KG1 (cell line): ENCODE data around the gene TMOD2.
"Not testable (repeated sequence)": the region's sequence is repeated elsewhere in the genome, so short reads cannot be mapped to it uniquely, and the experiment has no call there.

ENCODE experiments used
- DNase-seq: peaks from one replicate; lab custom pipeline; 2025; lab: John Stamatoyannopoulos, UW

TMOD2 gene

DNA sequence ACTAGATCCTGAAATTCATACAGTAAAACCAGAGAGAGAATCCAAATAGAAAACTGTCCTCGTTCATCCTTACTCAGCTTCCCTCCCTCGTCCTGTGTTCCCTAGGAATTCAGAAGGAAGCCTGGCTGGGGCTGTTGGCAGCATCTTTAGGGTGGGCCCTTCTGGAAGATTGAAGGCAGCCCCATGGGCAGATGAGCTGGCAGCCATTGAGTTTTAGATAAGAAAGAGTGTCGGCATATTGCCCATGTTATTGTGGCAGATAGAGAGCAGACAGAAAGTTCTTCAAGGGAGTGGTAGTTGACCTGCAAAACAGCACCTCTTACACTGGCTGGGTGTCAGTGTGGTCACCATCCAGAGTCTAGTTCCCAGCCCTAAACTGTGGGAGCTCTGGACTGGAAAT is 23.5 kb downstream of the TMOD2 start:
- no peak for DNase-seq

DNA sequence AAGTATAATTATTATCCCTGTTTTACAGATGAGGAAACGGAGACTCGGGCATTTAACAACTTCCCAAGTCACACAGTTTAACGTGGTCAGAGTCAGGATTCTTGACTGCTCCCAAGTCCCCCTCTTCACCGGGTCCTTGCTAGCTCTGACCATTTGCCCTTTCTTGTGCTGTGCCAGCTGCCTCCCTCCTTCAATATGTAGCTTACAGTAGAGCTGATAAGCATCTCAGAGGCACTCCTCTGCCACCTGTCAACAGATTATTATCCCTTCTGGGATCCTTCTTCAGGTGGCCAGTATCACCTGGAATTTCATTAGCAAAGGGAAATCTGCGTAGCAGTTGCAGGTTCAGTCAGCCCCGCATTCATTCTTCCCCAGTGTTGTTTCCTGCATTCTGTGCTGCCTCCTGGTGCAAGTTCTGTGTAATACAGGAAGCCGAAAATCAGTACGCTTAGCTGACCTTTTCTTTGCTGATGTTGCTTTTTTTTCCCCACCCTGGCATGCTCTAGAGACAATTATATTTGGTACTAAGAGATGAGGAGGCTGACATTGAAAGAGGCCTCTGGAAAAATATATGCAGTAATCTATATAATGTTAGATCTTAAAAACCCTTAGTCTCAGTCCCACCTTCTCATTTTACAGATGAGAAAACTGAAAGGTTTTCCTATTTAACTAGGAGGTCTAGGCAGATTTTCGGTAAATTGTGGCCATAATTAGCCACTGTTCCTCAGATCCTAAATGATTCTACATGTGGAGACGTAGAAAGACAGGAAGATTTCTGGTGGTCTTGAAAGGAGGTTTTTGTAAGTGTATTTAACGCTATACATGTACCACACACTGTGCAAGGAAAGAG is 24.8 kb downstream of the TMOD2 start:
- DNase-seq: no peak

DNA sequence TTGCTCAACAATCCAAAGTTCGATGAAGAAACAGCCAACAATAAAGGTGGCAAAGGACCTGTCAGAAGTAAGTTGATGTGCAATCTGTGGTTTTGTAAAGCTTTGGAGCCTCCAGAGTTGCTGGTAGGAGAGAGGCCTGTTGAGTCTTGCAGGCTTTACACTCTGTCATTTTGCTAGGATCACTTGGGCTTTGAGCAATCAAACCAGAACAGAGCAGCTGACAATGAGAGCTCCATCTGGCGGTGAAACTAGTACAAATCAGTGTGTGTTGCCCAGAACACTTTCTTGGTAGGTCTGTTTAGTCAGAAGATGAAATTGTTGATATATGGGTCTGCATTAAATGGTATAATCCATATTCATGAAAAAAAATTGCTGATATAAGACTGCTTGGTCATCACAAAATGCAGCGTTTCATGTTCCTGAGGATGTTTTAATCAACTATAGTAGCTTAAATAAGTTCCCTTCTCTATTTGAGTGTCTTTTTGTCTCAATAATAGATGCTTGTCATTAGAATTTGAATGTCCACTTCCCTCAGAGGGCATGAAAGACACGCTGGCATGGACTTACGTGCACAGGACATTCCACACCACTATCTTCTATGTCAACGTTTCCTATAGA is 25.7 kb downstream of the TMOD2 start:
- DNase-seq: peak; percentile 54

DNA sequence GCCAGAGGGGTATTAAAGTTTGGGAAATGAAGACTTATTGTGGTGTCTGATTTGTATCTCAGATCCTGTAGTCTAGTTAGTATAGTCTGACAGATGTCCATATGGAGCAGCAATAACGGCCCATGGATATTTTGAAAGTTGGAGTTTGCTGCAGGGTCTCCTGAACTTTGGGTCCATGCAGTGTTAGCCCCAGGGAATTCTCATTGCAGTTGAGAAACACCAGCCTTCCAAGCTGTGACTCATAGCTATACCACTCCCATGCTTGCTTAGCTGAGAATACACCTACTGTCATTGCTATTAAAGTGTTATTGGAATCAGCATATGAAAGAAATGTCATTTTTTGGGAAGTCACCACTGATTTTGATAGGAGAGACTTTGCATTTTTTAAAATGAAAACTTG is 29.2 kb downstream of the TMOD2 start:
- DNase-seq: no peak

DNA sequence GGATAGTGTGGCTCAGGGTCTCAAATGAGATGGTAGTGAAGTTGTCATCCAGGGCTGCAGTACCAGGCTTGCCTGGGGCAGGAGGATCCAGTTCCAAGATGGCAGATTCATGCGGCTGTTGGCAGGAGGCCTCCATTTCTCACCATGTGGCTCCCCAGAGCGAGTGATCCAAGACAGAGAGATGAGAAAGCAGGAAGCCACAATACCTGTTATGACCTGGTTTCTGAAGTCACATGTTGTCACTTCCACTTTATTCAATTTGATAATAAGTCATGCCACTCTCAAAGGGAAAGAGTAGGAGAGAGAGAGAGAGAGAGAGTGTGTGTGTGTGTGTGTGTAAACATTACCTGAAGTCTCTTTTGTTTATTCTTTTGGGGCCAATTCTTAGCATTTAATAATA is 30.1 kb downstream of the TMOD2 start:
- DNase-seq: no peak

DNA sequence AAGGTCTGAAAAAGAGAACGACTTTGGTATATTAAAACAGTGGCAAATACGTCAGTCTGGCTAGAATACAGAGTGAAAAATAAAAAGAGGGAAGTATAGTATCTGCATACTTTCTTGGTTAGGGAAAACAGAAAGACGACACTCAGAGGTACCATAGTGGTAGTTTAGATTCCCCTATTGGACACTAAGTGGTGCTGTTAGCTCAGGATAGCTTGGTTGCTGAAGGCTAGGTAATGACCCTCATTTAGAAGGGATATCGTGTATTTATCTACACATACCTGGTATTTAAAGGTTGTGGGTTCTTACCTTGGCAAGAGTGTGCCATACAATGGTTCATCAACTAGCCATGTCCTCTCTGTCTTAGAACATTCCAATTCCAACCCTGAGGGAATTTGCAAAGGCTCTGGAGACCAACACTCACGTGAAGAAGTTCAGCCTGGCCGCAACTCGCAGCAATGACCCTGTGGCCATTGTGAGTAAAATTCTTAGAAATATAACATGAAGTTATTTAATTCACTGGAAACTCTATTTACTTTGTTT is 31.0 kb downstream of the TMOD2 start:
- no peak for DNase-seq

DNA sequence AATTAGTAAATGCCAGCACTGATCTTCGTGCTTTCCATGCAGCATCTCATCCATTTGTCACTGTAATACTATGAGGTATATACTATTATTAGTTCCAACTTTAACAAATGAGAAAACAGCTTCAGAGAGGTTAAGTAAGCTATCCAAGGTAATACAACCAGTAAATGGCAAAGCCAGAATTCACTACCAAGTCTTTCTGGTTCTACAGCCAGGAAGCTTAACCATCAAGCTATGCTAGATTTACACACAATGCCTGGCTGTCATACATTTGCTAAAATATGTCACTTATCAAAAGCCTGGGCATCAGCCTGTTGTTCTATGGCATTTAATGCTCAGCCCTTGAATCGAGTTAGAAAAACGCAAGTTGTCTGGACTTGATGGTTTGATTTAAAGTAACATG is 32.6 kb downstream of the TMOD2 start:
- no peak for DNase-seq

DNA sequence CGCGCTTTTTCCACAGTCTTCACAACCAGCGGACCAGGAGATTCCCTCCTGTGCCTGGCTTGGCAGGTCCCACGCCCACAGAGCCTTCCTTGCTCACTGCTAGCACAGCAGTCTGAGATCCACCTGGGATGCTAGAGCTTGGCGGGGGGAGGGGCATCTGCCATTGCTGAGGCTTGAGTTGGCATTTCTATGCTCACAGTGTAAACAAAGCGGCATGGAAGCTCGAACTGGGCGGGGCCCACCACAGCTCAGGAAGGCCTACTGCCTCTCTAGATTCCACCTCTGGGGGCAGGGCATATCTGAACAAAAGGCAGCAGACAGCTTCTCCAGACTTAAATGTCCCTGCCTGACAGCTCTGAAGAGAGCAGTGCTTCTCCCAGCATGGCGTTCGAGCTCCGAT is 35.7 kb downstream of the TMOD2 start:
- DNase-seq: not testable (repeated sequence)

DNA sequence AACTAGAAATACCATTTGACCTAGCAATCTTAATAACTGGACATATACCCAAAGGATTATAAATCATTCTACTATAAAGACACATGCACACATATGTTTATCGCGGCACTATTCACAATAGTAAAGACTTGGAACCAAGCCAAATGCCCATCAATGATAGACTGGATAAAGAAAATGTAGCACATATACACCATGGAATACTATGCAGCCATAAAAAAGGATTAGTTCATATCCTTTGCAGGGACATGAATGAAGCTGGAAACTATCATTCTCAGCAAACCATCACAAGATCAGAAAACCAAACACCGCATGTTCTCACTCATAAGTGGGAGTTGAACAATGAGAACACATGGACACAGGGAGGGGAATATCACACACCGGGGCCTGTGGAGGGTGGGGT is 41.1 kb downstream of the TMOD2 start:
- not testable (repeated sequence) for DNase-seq

DNA sequence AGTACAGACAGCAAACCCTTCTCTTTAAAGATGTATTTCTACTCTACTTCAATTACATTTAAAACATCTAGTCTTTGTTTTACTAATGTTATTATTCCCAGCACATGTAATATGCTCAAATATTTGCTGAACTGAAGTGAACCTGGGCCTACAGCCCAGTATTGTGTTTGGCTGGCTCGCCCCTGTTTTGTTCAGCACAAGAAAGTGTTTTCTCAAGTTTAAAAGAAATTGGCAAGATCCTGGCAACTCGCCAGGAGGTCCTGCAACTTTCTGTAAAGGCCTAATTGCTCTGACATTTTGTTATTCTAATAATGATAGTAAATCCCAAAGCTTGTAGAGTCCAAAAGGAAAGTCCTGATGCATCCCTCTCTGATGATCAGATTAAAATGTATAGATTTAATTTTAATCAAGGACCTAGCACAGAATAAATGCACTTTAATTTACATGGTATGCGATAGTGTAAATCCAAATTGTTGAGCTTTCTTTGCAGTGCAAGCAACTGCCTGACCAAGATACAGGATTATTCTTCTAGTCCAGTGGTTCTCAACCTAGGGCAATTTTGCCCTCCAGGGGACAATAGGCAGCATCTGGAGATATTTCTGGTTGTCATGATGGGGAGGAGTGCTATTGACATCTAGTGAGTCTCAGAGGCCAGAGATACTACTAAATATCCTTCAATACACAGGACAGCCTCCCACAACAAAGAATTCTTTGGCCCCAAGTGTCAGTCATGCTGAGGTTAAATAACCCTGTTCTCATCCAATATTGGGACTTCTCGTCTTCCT is 42.3 kb downstream of the TMOD2 start:
- DNase-seq: no peak

DNA sequence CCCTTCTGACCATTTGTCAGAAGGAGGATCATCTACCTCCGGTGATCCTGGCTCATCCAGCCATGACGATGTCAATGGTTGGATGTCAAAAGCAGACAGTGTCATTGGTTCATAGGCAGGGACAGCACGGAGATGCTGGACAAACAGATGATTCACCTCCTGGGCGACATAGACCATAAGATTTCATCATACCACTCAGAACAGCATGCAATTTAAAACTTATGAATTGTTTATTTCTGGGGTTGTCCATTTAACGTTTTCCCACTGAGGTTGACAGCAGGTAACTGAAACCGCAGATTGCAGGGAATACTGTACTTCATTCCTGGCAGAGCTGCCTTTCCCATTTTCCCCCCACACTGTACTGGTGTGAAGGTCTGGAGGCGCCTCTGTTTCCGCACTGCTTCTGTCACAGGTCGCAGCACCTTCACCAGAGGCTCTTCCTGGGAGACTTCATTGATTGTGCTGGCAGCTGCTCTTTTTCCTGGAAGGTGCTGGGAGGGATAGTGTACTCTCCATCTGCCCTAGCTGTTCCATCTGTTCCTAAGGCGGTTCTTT is 45.5 kb downstream of the TMOD2 start:
- no peak for DNase-seq

DNA sequence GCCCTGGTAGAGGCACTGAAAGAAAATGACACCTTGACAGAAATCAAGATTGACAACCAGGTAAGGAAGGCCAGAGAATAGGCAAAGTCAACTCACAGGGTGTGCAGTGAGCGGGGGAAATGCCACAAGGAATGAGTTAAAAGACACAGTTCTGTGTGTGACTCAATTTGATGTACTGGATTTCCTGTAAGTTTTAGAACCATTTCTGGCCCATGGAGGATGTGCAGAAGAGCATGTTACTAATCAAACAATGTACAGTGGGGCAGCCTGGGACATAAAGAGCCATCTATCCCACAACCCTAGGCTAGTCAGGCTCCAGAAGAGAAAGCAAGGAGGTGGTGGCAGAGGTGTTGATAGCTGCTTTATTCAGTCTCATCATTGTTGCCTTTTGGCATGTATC is 46.9 kb downstream of the TMOD2 start:
- DNase-seq: no peak

DNA sequence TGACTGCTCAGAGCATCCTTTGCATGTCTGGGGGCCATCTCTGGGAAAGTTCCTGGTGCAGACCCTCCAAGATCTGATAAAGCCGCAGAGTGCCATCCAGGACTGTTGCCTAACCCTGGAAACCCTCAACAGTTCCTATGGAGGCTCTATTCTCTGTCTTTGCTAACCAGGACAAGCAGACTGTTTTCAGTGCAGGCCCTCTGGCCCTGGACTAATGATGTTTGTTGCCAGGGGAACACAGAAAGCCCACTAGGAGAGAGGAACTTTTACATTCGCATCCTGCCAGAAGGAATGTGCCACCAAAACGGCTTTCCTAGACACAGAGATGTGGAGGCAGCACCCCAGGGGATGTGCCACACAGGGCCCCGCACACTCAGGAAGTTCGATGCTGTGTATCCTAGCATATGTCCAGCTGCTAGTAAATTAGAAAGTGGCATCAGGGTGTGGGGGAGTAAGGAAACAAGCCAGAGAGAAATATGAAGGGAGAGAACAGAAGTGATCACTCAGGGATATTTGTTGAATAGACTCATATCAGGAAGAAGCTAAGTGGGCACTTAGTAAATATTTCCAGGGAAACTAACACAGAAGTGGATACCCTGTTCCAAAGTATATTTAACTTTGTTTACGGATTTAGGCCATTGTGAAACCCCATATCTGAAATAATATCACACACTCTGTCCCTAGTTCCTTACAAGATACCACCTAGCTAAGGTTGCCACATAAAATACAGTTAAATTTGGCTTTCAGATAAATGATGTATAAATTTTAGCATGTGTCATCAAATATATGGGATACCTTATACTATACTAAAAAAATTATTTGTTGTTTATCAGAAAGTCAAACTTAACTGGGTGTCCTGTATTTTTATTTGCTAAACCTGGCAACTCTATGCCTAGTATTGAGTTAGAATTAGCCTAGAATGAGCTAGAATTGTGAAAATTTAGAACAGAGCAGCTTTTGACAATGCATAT is 48.2 kb downstream of the TMOD2 start:
- DNase-seq: no peak

DNA sequence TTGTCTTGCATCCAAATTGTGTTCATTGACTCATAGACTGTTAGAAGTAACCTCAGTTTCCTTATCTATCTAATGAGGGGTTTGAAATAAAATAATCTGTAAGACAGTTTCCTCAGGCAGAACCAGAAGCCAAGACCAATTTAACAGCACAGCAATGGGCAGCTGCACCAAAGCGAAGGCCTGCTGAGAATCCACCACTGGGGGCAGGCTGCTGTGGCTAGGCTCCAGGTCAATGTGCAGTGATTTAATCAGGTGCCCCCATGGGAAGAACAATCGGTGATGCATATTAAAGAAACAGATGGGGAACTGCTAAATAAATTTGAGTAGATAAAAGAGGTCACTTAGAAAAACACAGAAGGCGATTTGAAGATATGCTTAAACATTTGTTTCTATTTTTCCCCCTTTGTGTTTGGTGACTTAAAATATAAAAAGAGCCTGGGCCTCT is 50.0 kb downstream of the TMOD2 start:
- DNase-seq: no peak

DNA sequence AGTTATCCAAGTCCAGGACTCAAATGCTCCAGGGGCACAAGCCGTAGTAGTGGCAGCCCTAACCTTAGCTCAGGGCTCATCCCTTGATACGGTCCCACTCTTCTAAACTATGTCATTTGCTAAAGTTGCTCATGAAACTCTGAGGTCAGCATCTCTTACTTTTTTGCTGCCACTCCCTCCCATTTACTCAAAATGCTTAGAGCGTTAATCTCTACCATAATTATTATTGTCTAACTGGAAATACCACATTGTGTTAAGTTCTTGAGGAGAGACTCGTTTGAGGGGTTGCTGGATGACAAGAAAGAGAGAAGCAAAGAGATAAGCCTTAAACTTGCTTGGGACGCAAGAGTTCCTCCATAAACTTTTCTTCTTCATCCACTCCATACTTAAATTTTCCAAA is 51.2 kb downstream of the TMOD2 start:
- DNase-seq: no peak

DNA sequence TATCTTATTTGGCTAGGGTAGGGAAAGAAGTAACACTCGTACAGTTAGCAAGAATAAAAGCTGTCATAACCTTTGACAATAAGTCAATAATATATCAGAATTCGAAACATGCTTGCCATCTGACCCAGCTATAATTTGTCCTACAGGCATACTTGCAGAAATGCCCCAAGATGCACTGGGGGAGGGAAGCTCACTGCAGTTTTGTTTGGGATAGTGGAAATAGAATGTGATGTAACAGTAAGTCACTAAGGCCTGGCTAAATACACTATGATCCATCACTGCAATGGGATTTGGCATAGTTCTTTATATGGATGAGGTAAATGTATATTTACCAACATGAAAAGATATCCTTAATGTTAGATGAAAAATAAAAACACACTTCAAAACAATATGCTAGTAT is 52.6 kb downstream of the TMOD2 start:
- no peak for DNase-seq

DNA sequence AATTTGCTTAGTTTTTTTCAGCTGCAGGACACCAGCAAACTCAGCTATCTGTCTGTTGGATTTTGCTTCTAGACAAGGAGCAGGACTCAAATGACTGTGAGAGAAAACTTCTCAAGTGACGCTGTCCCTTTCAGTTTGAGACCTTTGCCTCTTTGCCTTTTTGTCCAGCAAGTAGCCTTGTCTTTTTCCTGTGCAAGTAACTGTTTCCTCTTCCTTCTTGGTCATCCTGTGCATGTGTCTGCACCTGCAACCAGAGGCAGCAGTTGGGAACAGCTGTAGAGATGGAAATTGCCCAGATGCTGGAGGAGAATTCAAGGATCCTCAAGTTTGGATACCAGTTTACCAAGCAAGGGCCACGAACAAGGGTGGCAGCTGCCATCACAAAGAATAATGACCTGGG is 54.7 kb downstream of the TMOD2 start:
- DNase-seq: no peak

DNA sequence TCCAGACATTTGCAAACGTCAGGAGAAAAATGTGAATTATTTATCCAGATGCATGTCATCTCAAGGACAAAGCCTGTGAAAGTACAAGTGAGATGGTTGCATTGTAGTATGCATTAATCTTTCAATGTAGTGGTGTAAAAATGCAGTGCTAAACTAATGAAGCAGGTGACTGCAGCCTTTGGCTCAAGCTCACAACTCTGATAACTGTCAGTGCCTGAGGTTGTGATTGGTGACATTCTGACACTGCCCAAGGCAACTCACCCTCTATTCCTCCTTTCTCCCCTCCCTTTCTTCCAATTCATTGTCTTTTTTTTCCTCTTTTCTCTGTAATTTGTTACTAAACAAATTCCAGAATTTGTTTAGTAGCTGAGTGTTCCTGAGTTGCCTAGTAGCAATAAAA is 58.1 kb downstream of the TMOD2 start:
- no peak for DNase-seq

DNA sequence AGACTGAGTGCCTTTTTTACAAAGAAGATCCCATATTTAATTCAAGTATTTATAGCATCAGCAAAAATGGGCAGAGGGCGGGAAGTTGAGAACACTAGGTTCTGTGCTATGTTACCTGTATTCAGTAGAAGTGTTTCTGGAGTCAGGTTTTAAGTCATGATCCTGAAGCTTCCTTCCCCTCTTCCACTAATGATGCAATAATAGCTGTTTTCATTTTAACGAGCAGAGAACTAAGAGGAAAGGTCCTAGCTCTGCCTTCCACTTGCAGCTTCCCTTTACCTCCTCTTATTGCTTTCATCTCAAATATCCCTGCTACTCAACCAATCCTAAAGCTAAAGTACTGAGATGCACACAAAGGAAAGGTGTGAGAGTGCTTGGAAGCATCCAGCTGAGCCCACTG is 61.2 kb downstream of the TMOD2 start:
- DNase-seq: no peak

DNA sequence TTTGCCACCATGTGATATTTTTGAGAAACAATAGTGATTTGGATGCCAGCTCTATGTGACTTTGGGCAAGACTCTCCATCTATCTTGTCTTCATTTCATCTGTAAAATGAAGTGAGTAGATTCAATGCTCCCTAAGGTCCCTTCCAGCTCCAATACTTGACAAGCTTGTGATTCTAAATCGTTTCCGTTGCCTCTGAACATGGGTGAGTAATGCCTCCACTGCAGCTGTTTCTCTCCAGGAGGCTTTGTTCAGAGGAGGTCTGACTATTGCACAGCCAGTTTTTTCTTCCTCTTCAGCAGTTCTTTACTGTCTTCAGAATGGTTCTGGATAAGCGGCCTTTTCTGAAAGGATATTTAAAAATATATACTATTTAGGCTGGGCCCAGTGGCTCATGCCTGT is 63.2 kb downstream of the TMOD2 start:
- DNase-seq: no peak

DNA sequence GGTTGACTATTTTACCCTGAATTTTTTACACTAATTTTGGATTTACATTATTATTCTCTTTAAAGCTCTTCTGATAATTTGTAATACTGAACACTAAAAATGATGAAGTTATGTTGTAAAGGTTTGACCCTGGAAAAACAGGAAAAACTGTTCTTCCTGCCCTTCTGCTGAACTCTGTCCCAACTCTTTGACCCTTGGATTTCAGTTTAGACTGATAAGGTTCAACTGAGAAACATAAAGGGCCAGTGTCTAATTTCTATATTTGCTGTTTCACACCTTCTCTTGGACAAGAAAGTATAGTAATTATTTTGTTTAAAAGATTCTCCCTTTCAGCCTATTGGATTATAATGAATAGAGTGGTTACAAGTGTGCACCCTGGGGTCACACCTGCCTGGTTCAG is 65.2 kb downstream of the TMOD2 start:
- no peak for DNase-seq
